ENCODE results near the gene WNT9A. TPM values are rescaled to one million over a fixed set of nuclear protein-coding genes. Genes with fewer than 3 reads are reported as not detected.
A peak's percentile ranks its signal among the peaks of the same experiment; 100 is the strongest.

The WNT9A gene
- total and polyA plus RNA-seq, 12 donors: 0.39 to 27.9 (median 3.8) TPM

DNA sequence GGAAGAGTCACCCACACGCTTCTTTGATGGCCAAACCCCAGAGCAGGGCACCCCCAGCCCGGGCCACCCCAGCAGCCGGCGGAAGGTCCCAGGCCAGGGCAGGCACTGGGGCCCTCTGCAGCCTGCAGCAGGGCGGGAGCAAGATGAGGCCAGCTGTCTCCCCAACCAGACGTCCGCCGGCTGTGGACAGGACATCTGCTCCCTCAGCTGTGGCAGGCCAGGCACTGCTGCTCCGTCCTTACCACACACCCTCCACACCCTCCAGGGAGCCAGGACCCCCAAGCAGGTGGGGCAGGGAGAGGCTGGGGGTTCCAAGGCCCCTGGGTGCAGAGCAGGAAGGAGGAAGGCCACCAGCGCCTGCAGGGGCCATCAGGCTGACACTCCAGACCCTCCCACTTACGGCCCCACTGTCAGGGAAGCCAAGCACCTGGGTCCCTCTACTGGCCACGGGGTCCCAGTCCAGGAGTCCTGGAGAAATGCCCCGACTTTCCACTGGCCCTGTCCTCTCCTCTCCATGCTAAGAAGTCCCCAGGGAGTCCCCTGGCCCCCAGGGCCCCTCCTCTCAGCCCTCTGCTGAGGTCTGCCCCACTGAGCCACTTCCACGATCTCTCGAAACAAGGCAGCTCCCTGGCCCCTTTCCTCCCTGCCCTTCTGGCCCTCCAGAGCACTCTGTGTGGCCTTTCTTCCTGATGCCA lies 5.6 kb downstream of the WNT9A start:
- Histone ChIP-seq H3K36me3 (no peaks in the 10 kb centered on the region), H3K27ac (peak overlapping the region in 4 of 10 donors; percentile 35 to 92 (median 90)), H3K27me3 (peaks cover 0 to 21% (median 0%) of the 10 kb centered on the region in 7 donors), H3K9me3 (no peaks in the 10 kb centered on the region), H3K4me3 (peak overlapping the region in 4 of 10 donors; percentile 31 to 47 (median 38)), H3K4me1 (peaks cover 8 to 56% (median 41%) of the 10 kb centered on the region in 9 donors)
- 72 to 75% methylated on average over 15 of the region's 15 CpGs for WGBS, 2 donors
- ATAC-seq (no peak), DNase-seq (peak in 1 of 2 donors; percentile 17)
- TF ChIP-seq, protein P1, sequence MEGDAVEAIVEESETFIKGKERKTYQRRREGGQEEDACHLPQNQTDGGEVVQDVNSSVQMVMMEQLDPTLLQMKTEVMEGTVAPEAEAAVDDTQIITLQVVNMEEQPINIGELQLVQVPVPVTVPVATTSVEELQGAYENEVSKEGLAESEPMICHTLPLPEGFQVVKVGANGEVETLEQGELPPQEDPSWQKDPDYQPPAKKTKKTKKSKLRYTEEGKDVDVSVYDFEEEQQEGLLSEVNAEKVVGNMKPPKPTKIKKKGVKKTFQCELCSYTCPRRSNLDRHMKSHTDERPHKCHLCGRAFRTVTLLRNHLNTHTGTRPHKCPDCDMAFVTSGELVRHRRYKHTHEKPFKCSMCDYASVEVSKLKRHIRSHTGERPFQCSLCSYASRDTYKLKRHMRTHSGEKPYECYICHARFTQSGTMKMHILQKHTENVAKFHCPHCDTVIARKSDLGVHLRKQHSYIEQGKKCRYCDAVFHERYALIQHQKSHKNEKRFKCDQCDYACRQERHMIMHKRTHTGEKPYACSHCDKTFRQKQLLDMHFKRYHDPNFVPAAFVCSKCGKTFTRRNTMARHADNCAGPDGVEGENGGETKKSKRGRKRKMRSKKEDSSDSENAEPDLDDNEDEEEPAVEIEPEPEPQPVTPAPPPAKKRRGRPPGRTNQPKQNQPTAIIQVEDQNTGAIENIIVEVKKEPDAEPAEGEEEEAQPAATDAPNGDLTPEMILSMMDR (IDR thresholded peaks at IDR 0.05): peak in 3 of 9 donors; percentile 17 to 28 (median 21)
- intact Hi-C loops (cut with DNase I): loop anchor here in 3 of 10 donors (10.0 kb wide), 2 partner anchors 57 to 397 kb away; no protein-coding TSS in a partner anchor

DNA sequence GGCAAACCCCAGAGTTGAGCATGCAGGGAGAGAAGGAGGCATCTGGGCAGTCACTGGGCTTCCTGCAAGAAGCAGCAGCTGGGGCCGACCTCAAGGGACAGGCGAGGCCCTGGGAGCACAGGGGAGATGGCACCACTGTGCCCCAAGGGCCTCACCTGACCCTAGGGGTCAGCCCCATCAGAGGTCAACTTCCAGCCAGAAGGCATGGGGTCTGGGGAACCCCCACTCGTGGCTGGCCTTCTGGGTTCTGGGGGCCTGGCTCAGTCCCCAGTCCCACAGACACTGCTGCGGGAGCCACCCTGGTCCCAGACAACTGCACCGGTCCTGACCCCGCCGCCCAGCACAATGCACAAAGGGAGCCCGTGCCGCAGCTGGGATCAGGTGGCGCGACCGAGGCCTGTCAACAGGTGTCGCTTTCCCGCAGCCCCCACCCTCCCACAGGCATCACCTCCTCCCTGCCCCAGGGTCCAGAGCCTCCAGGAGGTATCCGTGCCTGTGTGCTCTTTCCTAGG lies 6.2 kb downstream of the WNT9A start:
- TF ChIP-seq, protein P1 (IDR thresholded peaks at IDR 0.05): no peak
- intact Hi-C loops (cut with DNase I): loop anchor here in 3 of 10 donors (10.0 kb wide), 2 partner anchors 57 to 397 kb away; no protein-coding TSS in a partner anchor
- H3K4me1 ChIP-seq: peaks cover 8 to 50% (median 35%) of the 10 kb centered on the region in 9 donors

DNA sequence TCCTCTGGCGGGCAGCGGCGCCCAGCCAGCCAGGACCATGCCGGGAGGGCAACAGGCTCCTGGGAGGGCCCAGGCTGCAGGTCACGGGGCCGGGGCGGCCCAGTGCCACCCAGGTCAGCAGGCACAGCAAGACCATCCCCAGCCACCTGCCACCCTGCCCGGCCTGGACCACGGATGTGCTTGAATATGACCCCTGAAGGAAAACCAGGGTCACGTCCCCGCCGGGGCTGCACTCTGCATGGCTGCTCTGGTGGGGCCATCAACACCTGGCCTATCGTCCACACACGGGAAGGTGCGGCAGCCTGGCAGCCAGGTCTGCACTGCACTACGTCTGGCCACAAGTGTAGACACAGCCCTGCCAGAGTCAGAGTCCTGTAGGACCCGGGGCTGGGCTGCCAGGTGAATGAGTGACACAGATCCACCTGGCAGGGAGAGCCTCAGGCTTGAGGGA lies 6.9 kb downstream of the WNT9A start:
- WGBS, 2 donors: 89 to 91% methylated on average over 15 to 17 of the region's 17 CpGs
- intact Hi-C loops (cut with DNase I): loop anchor here in 3 of 10 donors (10.0 kb wide), 2 partner anchors 56 to 396 kb away; no protein-coding TSS in a partner anchor
- H3K27me3 ChIP-seq: peaks cover 0 to 8% (median 0%) of the 10 kb centered on the region in 7 donors
- H3K9me3 ChIP-seq: no peaks in the 10 kb centered on the region
- ATAC-seq (no peak), DNase-seq (no peak)
- peaks cover 4 to 43% (median 28%) of the 10 kb centered on the region in 9 donors for H3K4me1 ChIP-seq
- TF ChIP-seq, protein P1 (IDR thresholded peaks at IDR 0.05): no peak
- no peak overlapping the region for H3K27ac ChIP-seq
- no peak overlapping the region for H3K4me3 ChIP-seq
- peaks cover 0 to 4% (median 0%) of the 10 kb centered on the region in 9 donors for H3K36me3 ChIP-seq

More for the DNA sequence above, 6.2 kb downstream of the WNT9A start:
- 73 to 75% methylated on average over 15 of the region's 15 CpGs for WGBS, 2 donors
- Histone ChIP-seq H3K36me3 (no peaks in the 10 kb centered on the region), H3K27me3 (peaks cover 0 to 15% (median 0%) of the 10 kb centered on the region in 7 donors), H3K27ac (peak overlapping the region in 1 of 10 donors; percentile 92), H3K4me3 (peak overlapping the region in 2 of 10 donors; percentile 43 to 47), H3K9me3 (no peaks in the 10 kb centered on the region)
- DNase-seq (no peak), ATAC-seq (no peak)
